Smooth muscle cell of the brain vasculature (primary cell): ENCODE data around the gene CLOCK.
A peak's percentile ranks its signal among the peaks of the same experiment; 100 is the strongest.

Source experiments
- DNase-seq: peaks from one replicate; pipeline ENCODE4 v3.0.0-alpha.2; 2012; ENCODE audit warnings: low read depth, low spot score

The CLOCK gene

GRCh38 chr4:55416176-55416575 is 130.5 kb downstream of the CLOCK start:
- no peak for DNase-seq

- no peak for DNase-seq
Observed at GRCh38 chr4:55411621-55412020, 135.1 kb downstream of the CLOCK start.

GRCh38 chr4:55410431-55410830 is 136.3 kb downstream of the CLOCK start:
- no peak for DNase-seq

- DNase-seq = no peak
Observed at GRCh38 chr4:55409468-55410171, 137.1 kb downstream of the CLOCK start.

GRCh38 chr4:55407764-55408163 is 138.9 kb downstream of the CLOCK start:
- no peak for DNase-seq

GRCh38 chr4:55407119-55407518 is 139.6 kb downstream of the CLOCK start:
- no peak for DNase-seq

- DNase-seq = no peak
Observed at GRCh38 chr4:55406545-55406944, 140.2 kb downstream of the CLOCK start.

- DNase-seq = no peak
Observed at GRCh38 chr4:55405073-55405472, 141.6 kb downstream of the CLOCK start.

- DNase-seq = no peak
Observed at GRCh38 chr4:55399581-55399980, 147.1 kb downstream of the CLOCK start.

GRCh38 chr4:55398966-55399365 is 147.7 kb downstream of the CLOCK start:
- no peak for DNase-seq

GRCh38 chr4:55398461-55398860 is 148.2 kb downstream of the CLOCK start:
- no peak for DNase-seq

GRCh38 chr4:55397520-55398321 is 149.0 kb downstream of the CLOCK start:
- DNase-seq = no peak

GRCh38 chr4:55397126-55397436 is 149.6 kb downstream of the CLOCK start:
- DNase-seq = no peak

- DNase-seq = no peak
Observed at GRCh38 chr4:55396308-55397125, 150.2 kb downstream of the CLOCK start.

- DNase-seq = peak; percentile 47
Observed at GRCh38 chr4:55395529-55396307, 151.0 kb downstream of the CLOCK start, which contains the start of gene TMEM165. Gene TMEM165, plus strand, starts transcription at chr4:55395957. Its CDS starts 233 bp downstream, at chr4:55396190.

- no peak for DNase-seq
Observed at GRCh38 chr4:55395218-55395528, 151.5 kb downstream of the CLOCK start.

- no peak for DNase-seq
Observed at GRCh38 chr4:55393461-55394320, 153.0 kb downstream of the CLOCK start.

GRCh38 chr4:55386840-55387239 is 159.9 kb downstream of the CLOCK start:
- no peak for DNase-seq

GRCh38 chr4:55386073-55386472 is 160.6 kb downstream of the CLOCK start:
- no peak for DNase-seq

GRCh38 chr4:55385201-55385649 is 161.5 kb downstream of the CLOCK start:
- no peak for DNase-seq
